Stomach (tissue), 9 donors: ENCODE results near the gene UST. TPM values are rescaled to one million over a fixed set of nuclear protein-coding genes. Genes with fewer than 3 reads are reported as not detected.

Experiments used
- DNase-seq, 2 donors: peaks; one replicate each; pipeline versions ENCODE4 v3.0.0 to v3.0.0-alpha.2; 2013 to 2019
- H3K27ac ChIP-seq, 5 donors: fragments of 200-600 bp in 4 of 5; sonication (generic) in 4 of 5; one replicate each; pipeline ENCODE4 v1.5.1; 2013 to 2019; ENCODE audit warnings: mild to moderate bottlenecking in 1 of 5, moderate library complexity in 1 of 5
- H3K27me3 ChIP-seq, 3 donors: fragments of 200-600 bp; sonication (generic); one replicate each; pipeline ENCODE4 v1.5.1; 2017 to 2019; ENCODE audit warnings: mixed run types in 1 of 3
- H3K36me3 ChIP-seq, 4 donors: fragments of 200-600 bp; sonication (generic); 1 replicate in 3 of 4; 2 replicates in 1 of 4; pipeline ENCODE4 v1.5.1; 2016 to 2019
- H3K4me1 ChIP-seq, 4 donors: fragments of 200-600 bp; sonication (generic); one replicate each; pipeline ENCODE4 v1.5.1; 2016 to 2019
- H3K4me3 ChIP-seq, 4 donors: fragments of 200-600 bp; sonication (generic) in 3 of 4; one replicate each; pipeline ENCODE4 v1.5.1; 2016 to 2019; ENCODE audit warnings: mild to moderate bottlenecking in 1 of 4
- H3K9me3 ChIP-seq, 4 donors: fragments of 200-600 bp; sonication (generic); one replicate each; pipeline ENCODE4 v1.5.1; 2016 to 2019
- CTCF ChIP-seq, 7 experiments: fragments of 450-650 bp in 4 of 7; fragments of 200-600 bp in 3 of 7; sonication (generic) in 3 of 7; IDR thresholded peaks; one replicate each; pipeline ENCODE4 v1.5.1; 2016 to 2019; ENCODE audit warnings: antibody characterized with exemption in 7 of 7, control low read depth in 2 of 7, mild to moderate bottlenecking in 1 of 7
- EP300 ChIP-seq: sonication (generic); formaldehyde crosslinking; IDR thresholded peaks from one replicate; pipeline ENCODE4 v1.6.1; 2017; ENCODE audit warnings: antibody characterized with exemption
- POLR2A ChIP-seq, 4 donors: fragments of 450-650 bp; IDR thresholded peaks; one replicate each; pipeline ENCODE4 v1.6.1; 2016; ENCODE audit warnings: antibody characterized with exemption in 4 of 4, control low read depth in 2 of 4, mild to moderate bottlenecking in 1 of 4, moderate library complexity in 1 of 4
- POLR2AphosphoS5 ChIP-seq, 3 donors: sonication (generic); formaldehyde crosslinking; IDR thresholded peaks; one replicate each; pipeline ENCODE4 v1.6.1; 2016; ENCODE audit warnings: antibody characterized with exemption in 3 of 3
- WGBS, 5 donors: extraction: QIAGEN DNeasy Blood & Tissue Kit in 3 of 5; methylation state at CpG; one replicate each; pipeline versions ENCODE4 v1.1.5 to v1.1.7; 2013 to 2018; 5-methylcytosine and 5-hydroxymethylcytosine counted together
- intact Hi-C: fragments of 100-400 bp; cut with DNase I; formaldehyde crosslinking; loops from one replicate; pipeline ENCODE4 v1.15.1; 2023; ENCODE audit warnings: low total_unique reads
- polyA plus RNA-seq, 3 donors: library from polyadenylated mRNA; stranded (reverse); fragments of 200-250 nt; gene quantifications; one replicate each; pipeline ENCODE4 v1.2.3, GENCODE V29; 2013
- total RNA-seq, 5 donors: library from RNA; depleted of rRNA; stranded (reverse); fragments of >200 nt; gene quantifications; one replicate each; pipeline versions ENCODE4 v1.1.0 to v1.2.3, GENCODE V29; 2014 to 2016
- donor health status: healthy with polysubstance abuse.
- donor health status: Bipolar disorder and iron deficiency.
- donor health status: healthy.

UST gene
- total and polyA plus RNA-seq, 8 donors: 2.2 to 45.8 (median 8.9) TPM

GRCh38 chr6:148780918-148781436 lies 34.1 kb downstream of the UST start:
- intact Hi-C loops: no loop called here

GRCh38 chr6:148789948-148790347 lies 43.1 kb downstream of the UST start:
- intact Hi-C loops: no loop called here
- Histone ChIP-seq H3K4me1 (peaks cover 0 to 8% (median 0%) of the 10 kb centered on the region in 4 donors), H3K4me3 (no peak overlapping the region), H3K9me3 (peaks cover 0 to 11% (median 3%) of the 10 kb centered on the region in 4 donors), H3K27me3 (no peaks in the 10 kb centered on the region), H3K27ac (no peak overlapping the region), H3K36me3 (no peaks in the 10 kb centered on the region)
- no peak for TF ChIP-seq EP300
- no peak for TF ChIP-seq POLR2A (IDR thresholded peaks at IDR 0.05)
- TF ChIP-seq CTCF (IDR thresholded peaks at IDR 0.05): no peak
- TF ChIP-seq POLR2AphosphoS5 (IDR thresholded peaks at IDR 0.05): no peak
- 88 to 93% (median 91%) methylated on average over 11 of the region's 11 CpGs for WGBS, 5 donors
- DNase-seq: no peak

More at GRCh38 chr6:148780918-148781436, 34.1 kb downstream of the UST start:
- H3K4me3 ChIP-seq: no peak overlapping the region
- no peak overlapping the region for H3K27ac ChIP-seq
- TF ChIP-seq POLR2A (IDR thresholded peaks at IDR 0.05) (no peak), EP300 (no peak), POLR2AphosphoS5 (IDR thresholded peaks at IDR 0.05) (no peak), CTCF (IDR thresholded peaks at IDR 0.05) (no peak)
- WGBS, 5 donors: 74 to 84% (median 82%) methylated on average over 7 of the region's 7 CpGs
- no peak for DNase-seq
- no peaks in the 10 kb centered on the region for H3K9me3 ChIP-seq
- no peaks in the 10 kb centered on the region for H3K27me3 ChIP-seq
- no peaks in the 10 kb centered on the region for H3K36me3 ChIP-seq
- H3K4me1 ChIP-seq: peaks cover 0 to 18% (median 9%) of the 10 kb centered on the region in 4 donors

- Histone ChIP-seq H3K4me3 (no peak overlapping the region), H3K4me1 (peaks cover 0 to 13% (median 2%) of the 10 kb centered on the region in 4 donors), H3K27me3 (no peaks in the 10 kb centered on the region), H3K9me3 (peaks cover 0 to 11% (median 3%) of the 10 kb centered on the region in 4 donors), H3K27ac (no peak overlapping the region), H3K36me3 (no peaks in the 10 kb centered on the region)
- TF ChIP-seq POLR2AphosphoS5 (IDR thresholded peaks at IDR 0.05) (no peak), EP300 (no peak), POLR2A (IDR thresholded peaks at IDR 0.05) (no peak)
- no peak for DNase-seq
- intact Hi-C loops: no loop called here
- 91 to 96% (median 94%) methylated on average over 6 to 10 of the region's 10 CpGs for WGBS, 5 donors
These were observed 43.6 kb downstream of the UST start for GRCh38 chr6:148790404-148790803.

GRCh38 chr6:148790817-148791216 lies 44.0 kb downstream of the UST start:
- peaks cover 0 to 11% (median 3%) of the 10 kb centered on the region in 4 donors for H3K9me3 ChIP-seq
- no peaks in the 10 kb centered on the region for H3K36me3 ChIP-seq
- 91 to 92% (median 92%) methylated on average over 10 of the region's 10 CpGs for WGBS, 5 donors
- H3K27ac ChIP-seq: no peak overlapping the region
- no peak for DNase-seq
- H3K4me3 ChIP-seq: no peak overlapping the region
- H3K27me3 ChIP-seq: no peaks in the 10 kb centered on the region
- H3K4me1 ChIP-seq: peaks cover 0 to 14% (median 4%) of the 10 kb centered on the region in 4 donors
- TF ChIP-seq EP300: no peak
- TF ChIP-seq POLR2AphosphoS5 (IDR thresholded peaks at IDR 0.05): no peak
- no peak for TF ChIP-seq CTCF (IDR thresholded peaks at IDR 0.05)
- TF ChIP-seq POLR2A (IDR thresholded peaks at IDR 0.05): no peak
- intact Hi-C loops: no loop called here

- no peak for DNase-seq
- Histone ChIP-seq H3K36me3 (no peaks in the 10 kb centered on the region), H3K4me1 (peaks cover 0 to 14% (median 4%) of the 10 kb centered on the region in 4 donors), H3K9me3 (peaks cover 0 to 11% (median 3%) of the 10 kb centered on the region in 4 donors), H3K27me3 (no peaks in the 10 kb centered on the region), H3K4me3 (no peak overlapping the region), H3K27ac (no peak overlapping the region)
- 50 to 82% (median 75%) methylated on average over 3 of the region's 3 CpGs for WGBS, 5 donors
- intact Hi-C loops: no loop called here
- TF ChIP-seq POLR2AphosphoS5 (IDR thresholded peaks at IDR 0.05) (no peak), POLR2A (IDR thresholded peaks at IDR 0.05) (no peak), EP300 (no peak), CTCF (IDR thresholded peaks at IDR 0.05) (no peak)
These were observed 44.5 kb downstream of the UST start for GRCh38 chr6:148791372-148791771.
